ENCODE data around the gene STH. TPM values are rescaled to one million over a fixed set of nuclear protein-coding genes. Genes with fewer than 3 reads are reported as not detected.

Gene STH
- total and polyA plus RNA-seq, 10 of the 15 experiments (the other 5 are each of a cell fraction or from before 2014, with no cell fraction given), result not detected

GRCh38 chr17:46047856-46048255, 48.8 kb downstream of the STH start:
- no peak for FAIRE-seq
- TF ChIP-seq TCF12 (IDR thresholded peaks at IDR 0.05; ENCODE audit: low read depth, low read length), result no peak
- TF ChIP-seq HDAC2 (IDR thresholded peaks at IDR 0.05), result no peak
- TF ChIP-seq RAD21 (IDR thresholded peaks at IDR 0.05; ENCODE audit: insufficient read depth, low read depth, low read length), result no peak
- TF ChIP-seq EED (IDR thresholded peaks at IDR 0.05; ENCODE audit: low read depth), result no peak
- no peak for TF ChIP-seq STAT1 (conservative IDR thresholded peaks at IDR 0.05)
- no peak for TF ChIP-seq KAT2A (conservative IDR thresholded peaks at IDR 0.05; ENCODE audit: control insufficient read depth, low read depth, low read length)
- no peak for TF ChIP-seq E2F8 (IDR thresholded peaks at IDR 0.05; ENCODE audit: low read depth, partially characterized antibody)
- no peak for TF ChIP-seq RB1 (IDR thresholded peaks at IDR 0.05; ENCODE audit: borderline replicate concordance)
- no peak for TF ChIP-seq ASH2L (IDR thresholded peaks at IDR 0.05; ENCODE audit: borderline replicate concordance, low read depth)
- no peak for TF ChIP-seq CREM (IDR thresholded peaks at IDR 0.05; ENCODE audit: low read depth)
- no peak for TF ChIP-seq NR2C1 (IDR thresholded peaks at IDR 0.05)
- intact Hi-C loops (cut with micrococcal nuclease; ENCODE audit: unreplicated experiment), result no loop called here

More at GRCh38 chr17:46047856-46048255, 48.8 kb downstream of the STH start:
- ChIA-PET POLR2A (no interaction called here), RAD21 (ENCODE audit: unreplicated experiment) (no interaction called here), CTCF (interaction anchor here (4.9 to 5.8 kb wide), 2 partner anchors 13 to 138 kb away, joined by 38 to 120 read pairs; no protein-coding TSS in a partner anchor), SMC1A (ENCODE audit: uncharacterized antibody, unreplicated experiment) (interaction anchor here (1.3 kb wide), 2 partner anchors 9 to 139 kb away, joined by 3 to 6 read pairs; no protein-coding TSS in a partner anchor)
- no peak for DNase-seq (ENCODE audit: low read depth, low spot score)
- Histone ChIP-seq H3K36me3 (ENCODE audit: control insufficient read depth in 2 of 2, insufficient read depth in 2 of 2, low read length in 1 of 2) (peaks cover 13 to 30% of the 10 kb centered on the region in 2 experiments), H3K4me1 (ENCODE audit: control insufficient read depth, insufficient read depth, low read length) (peaks cover 8% of the 10 kb centered on the region), H3K4me3 (no peak overlapping the region), H3K9me3 (replicated peaks; ENCODE audit: control insufficient read depth, insufficient read depth, low read length) (no peaks in the 10 kb centered on the region), H3K27me3 (replicated peaks in 1 of 2; ENCODE audit: control insufficient read depth in 2 of 2, insufficient read depth in 2 of 2, low read length in 1 of 2) (no peaks in the 10 kb centered on the region), H3K4me2 (ENCODE audit: control insufficient read depth, insufficient read depth) (no peak overlapping the region), H3K9ac (ENCODE audit: control insufficient read depth, insufficient read depth, low read length) (no peak overlapping the region), H3K79me2 (ENCODE audit: control insufficient read depth, insufficient read depth, low read length) (no peaks in the 10 kb centered on the region), H4K20me1 (ENCODE audit: control insufficient read depth, insufficient read depth) (no peaks in the 10 kb centered on the region), H3K27ac (ENCODE audit: control insufficient read depth, insufficient read depth) (no peak overlapping the region), H2AFZ (ENCODE audit: control insufficient read depth, low read depth, low read length) (no peak overlapping the region)
- ATAC-seq, result no peak
- WGBS (ENCODE audit: insufficient coverage, insufficient replicate concordance, low lambda C conversion rate, missing lambda C conversion rate), result over 99% methylated on average over 8 of the region's 8 CpGs
- no TSS peak for BruUV-seq (replicated peaks)
- in situ Hi-C loops (cut with MboI), result no loop called here

Other genes with a start within 250 kb of the STH start
- not detected in 2 replicates for gene CRHR1, start 214.9 kb upstream of the STH start, total RNA-seq (2014; rRNA removed)
- not detected in 2 replicates for gene CRHR1, start 214.9 kb upstream of the STH start, total RNA-seq (2014; rRNA removed; fragmentation: Illumina TruSeq; extraction: Trizol)
- 0.08 TPM in 1 of 2 replicates, not detected in the other for gene CRHR1, start 214.9 kb upstream of the STH start, total RNA-seq (2021)
- not detected in 2 replicates for gene CRHR1, start 214.9 kb upstream of the STH start, polyA plus RNA-seq (2011; rRNA removed)
- not detected in 2 replicates for gene CRHR1, start 214.9 kb upstream of the STH start, polyA plus RNA-seq (2014; fragmentation: Illumina TruSeq; extraction: Trizol)
- gene CRHR1, start 214.9 kb upstream of the STH start, polyA plus RNA-seq (2014; fragmentation: Nextera tagmentation; extraction: Ambion mirVana), result not detected
- gene CRHR1, start 214.9 kb upstream of the STH start, polyA plus RNA-seq (2014; rRNA removed), result not detected in 2 replicates
- not detected for gene CRHR1, start 214.9 kb upstream of the STH start, polyA plus RNA-seq (2016; fragmentation: Nextera tagmentation; extraction: Ambion mirVana)
- not detected in 2 replicates for gene SPPL2C, start 154.4 kb upstream of the STH start, total RNA-seq (2014; rRNA removed)
- not detected in 2 replicates for gene SPPL2C, start 154.4 kb upstream of the STH start, total RNA-seq (2014; rRNA removed; fragmentation: Illumina TruSeq; extraction: Trizol)
- gene SPPL2C, start 154.4 kb upstream of the STH start, total RNA-seq (2021), result not detected in 2 replicates
- not detected in 2 replicates for gene SPPL2C, start 154.4 kb upstream of the STH start, polyA plus RNA-seq (2011; rRNA removed)
- gene SPPL2C, start 154.4 kb upstream of the STH start, polyA plus RNA-seq (2014; fragmentation: Illumina TruSeq; extraction: Trizol), result not detected in 2 replicates
- not detected for gene SPPL2C, start 154.4 kb upstream of the STH start, polyA plus RNA-seq (2014; fragmentation: Nextera tagmentation; extraction: Ambion mirVana)
- not detected in 2 replicates for gene SPPL2C, start 154.4 kb upstream of the STH start, polyA plus RNA-seq (2014; rRNA removed)
- not detected for gene SPPL2C, start 154.4 kb upstream of the STH start, polyA plus RNA-seq (2016; fragmentation: Nextera tagmentation; extraction: Ambion mirVana)
- gene MAPT, start 104.7 kb upstream of the STH start, total RNA-seq (2014; rRNA removed), result under 0.01 TPM in 1 of 2 replicates, not detected in the other
- not detected in 2 replicates for gene MAPT, start 104.7 kb upstream of the STH start, total RNA-seq (2014; rRNA removed; fragmentation: Illumina TruSeq; extraction: Trizol)
- 0.03 TPM in 1 of 2 replicates, not detected in the other for gene MAPT, start 104.7 kb upstream of the STH start, total RNA-seq (2021)
- gene MAPT, start 104.7 kb upstream of the STH start, polyA plus RNA-seq (2011; rRNA removed), result not detected in 2 replicates
- gene MAPT, start 104.7 kb upstream of the STH start, polyA plus RNA-seq (2014; fragmentation: Illumina TruSeq; extraction: Trizol), result not detected in 2 replicates
- gene MAPT, start 104.7 kb upstream of the STH start, polyA plus RNA-seq (2014; fragmentation: Nextera tagmentation; extraction: Ambion mirVana), result not detected
- not detected in 2 replicates for gene MAPT, start 104.7 kb upstream of the STH start, polyA plus RNA-seq (2014; rRNA removed)
- gene MAPT, start 104.7 kb upstream of the STH start, polyA plus RNA-seq (2016; fragmentation: Nextera tagmentation; extraction: Ambion mirVana), result under 1 TPM in 1 of 2 experiments, not detected in 1; 0.05 TPM
- gene KANSL1, start 194.2 kb downstream of the STH start, total RNA-seq (2014; rRNA removed), result 38.1 and 41.9 TPM in 2 replicates
- 55.1 and 58.9 TPM in 2 replicates for gene KANSL1, start 194.2 kb downstream of the STH start, total RNA-seq (2014; rRNA removed; fragmentation: Illumina TruSeq; extraction: Trizol)
- 53.1 and 60.6 TPM in 2 replicates for gene KANSL1, start 194.2 kb downstream of the STH start, total RNA-seq (2021)
- 29.8 and 35.5 TPM in 2 replicates for gene KANSL1, start 194.2 kb downstream of the STH start, polyA plus RNA-seq (2011; rRNA removed)
- gene KANSL1, start 194.2 kb downstream of the STH start, polyA plus RNA-seq (2014; fragmentation: Illumina TruSeq; extraction: Trizol), result 27.4 and 30.2 TPM in 2 replicates
- 1 to 10 TPM; 4.7 to 8.8 TPM for gene KANSL1, start 194.2 kb downstream of the STH start, polyA plus RNA-seq (2014; fragmentation: Nextera tagmentation; extraction: Ambion mirVana)
- 21.8 and 28.6 TPM in 2 replicates for gene KANSL1, start 194.2 kb downstream of the STH start, polyA plus RNA-seq (2014; rRNA removed)
- gene KANSL1, start 194.2 kb downstream of the STH start, polyA plus RNA-seq (2016; fragmentation: Nextera tagmentation; extraction: Ambion mirVana), result 10 to 100 TPM; 17.9 to 22.1 TPM

All from GM12878 (cell line).